ENCODE results near the gene SETBP1.

DNA sequence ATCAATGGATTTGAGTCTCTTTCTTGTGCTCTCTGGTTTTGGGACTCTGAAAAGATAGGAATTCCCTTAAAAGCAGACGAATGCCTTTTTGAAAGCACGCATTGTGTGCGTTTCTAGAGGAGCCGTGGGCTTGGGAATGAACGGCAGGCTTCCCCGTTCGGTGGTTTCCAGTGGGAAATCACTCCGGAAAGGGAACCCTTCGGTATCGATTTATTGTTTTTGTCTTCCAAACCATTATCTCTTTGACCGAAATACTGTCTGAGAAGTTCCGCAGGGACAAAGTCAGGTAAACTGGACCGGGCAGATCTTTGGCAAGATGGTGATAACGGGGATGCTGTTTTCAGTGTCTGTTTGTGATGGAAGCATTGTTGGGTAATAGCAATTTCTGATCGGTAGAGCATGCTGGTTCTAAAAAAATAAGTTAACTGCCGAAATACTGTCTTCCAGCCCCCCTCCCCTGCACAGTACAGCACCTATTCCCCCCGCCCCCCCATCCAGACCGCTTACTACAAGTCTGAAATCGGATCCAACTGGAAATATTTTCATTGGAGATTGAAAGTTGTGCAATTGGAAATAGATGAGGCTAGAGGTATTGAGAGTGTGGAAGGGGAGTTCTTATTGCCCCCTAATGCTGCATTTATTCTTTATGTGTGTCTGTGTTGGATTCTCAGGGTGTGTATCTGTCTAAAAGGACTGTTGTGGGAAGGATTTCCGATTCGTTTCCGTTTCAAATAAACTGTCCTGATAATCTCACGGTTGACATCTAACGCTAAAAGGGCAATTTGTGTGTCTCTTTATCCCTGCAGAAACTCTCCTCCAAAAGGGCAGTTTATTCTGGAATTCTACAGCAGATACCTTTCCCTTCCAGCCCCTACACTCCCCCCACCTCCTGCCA, 635 bp downstream of the SETBP1 start:
- no peak for TF ChIP-seq CTCF (IDR thresholded peaks at IDR 0.05; ENCODE audit: insufficient read depth, low read depth, low read length)
- TF ChIP-seq EZH2 (IDR thresholded peaks at IDR 0.05; ENCODE audit: insufficient read depth, low read length) = peak; percentile 11

Measured in astrocyte (in vitro differentiated cells and primary cell).